Stimulated activated CD8-positive, alpha-beta memory T cell treated with anti-CD3 and anti-CD28 coated beads, Interleukin-4, amount 100 ng/mL, for 48 hours (primary cell): ENCODE results near the gene GREM2.

Experiments used
- DNase-seq: peaks from one replicate; pipeline ENCODE4 v3.0.0-alpha.2; 2020

Gene GREM2

DNA sequence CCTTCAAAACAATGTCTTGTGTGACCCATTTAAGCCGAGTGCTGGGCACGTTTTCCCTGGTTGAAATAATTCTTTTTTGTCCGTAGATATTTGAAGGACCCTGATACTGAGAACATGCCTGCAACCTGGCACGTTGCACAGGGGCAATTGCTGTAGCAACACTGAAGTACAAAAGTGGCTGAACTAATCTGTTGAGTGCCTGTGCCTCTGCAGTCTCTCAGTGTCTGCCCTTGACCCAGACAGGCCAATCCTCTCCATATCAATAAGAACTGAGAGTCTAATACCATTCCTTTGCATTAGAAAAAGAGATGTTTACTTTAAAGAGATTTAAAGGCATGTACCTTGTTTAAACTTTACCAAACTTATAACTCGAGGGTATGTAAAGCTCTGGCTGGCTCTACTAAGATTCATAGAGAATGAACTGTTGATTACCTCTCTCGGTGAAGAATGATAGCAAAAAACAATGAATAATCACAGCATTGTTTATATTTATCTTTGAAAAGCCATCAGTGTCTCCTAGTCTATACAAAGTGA, 2.4 kb downstream of the GREM2 start:
- DNase-seq: no peak

DNA sequence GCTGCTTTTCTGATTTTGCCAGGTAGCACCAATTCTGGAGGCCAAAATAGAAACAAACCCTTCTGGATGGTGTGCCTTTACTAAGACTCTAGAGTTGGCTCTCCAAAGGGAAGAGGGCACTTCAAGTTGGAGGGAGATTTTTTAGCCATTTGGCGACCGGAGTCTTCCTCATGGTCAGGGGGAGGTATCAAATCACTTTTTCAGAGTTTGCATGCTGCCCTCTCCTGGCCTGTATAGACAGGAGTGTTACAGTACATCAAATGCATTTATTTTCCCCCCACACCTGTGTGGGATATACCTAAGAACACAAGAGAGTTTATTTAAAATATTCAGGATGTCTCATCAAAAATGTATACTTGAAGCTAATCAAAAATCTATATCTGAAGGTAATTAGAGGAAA, 3.2 kb downstream of the GREM2 start:
- DNase-seq: no peak

DNA sequence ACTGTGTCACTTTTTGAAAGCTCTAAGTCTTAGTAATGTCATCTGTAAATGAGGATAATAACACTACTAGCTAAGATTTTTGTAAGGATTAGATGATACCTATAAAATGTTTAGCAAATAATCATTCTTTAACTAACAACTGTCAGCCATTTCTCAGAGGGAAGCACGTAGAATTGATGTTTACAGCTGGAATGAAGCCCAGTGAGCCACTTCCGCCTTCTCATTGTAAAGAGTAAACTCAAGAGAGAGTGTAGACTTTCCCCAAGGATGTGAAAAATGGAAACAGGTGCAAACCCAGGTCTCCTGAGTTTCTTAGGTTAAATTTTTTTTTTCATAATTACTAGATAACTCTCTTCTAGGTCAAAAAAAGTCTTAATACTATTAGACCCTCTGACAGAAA, 4.9 kb downstream of the GREM2 start:
- no peak for DNase-seq

DNA sequence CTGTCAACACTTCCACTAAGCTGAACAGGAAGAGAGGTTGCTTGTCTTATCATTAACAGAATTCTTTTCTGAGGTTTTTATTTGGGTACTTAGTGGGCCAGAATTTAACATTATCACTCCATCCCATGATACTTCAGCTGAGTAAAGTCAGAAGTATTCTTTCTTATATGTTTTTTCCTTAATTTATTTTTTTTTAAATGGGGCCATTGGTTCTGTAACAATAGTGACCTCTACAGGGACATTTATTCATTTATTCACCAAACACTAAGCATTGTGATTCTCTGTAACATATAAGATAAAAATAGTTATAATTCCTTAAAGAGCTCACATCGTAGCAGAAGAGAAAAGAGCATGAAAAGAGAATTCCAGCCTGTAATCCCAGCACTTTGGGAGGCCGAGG, 9.8 kb downstream of the GREM2 start:
- DNase-seq: no peak

DNA sequence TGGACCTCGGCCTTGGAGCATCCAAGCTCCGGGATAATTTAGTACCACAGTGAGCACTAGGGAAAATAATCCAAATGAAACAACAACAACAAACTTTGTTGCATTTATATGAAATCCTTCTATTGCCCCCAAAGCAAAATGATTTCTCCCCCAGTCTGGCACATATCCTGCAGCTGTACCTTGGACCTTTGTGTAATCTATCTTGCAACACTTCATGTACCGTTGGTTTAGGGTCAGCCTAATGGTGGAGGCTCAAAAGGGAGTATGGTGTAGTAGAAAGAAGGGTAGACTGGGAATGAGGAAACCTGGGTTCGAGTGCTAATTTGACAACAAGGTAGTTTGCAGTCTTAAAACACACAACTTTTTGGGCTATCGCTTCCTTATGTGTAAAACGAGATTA, 12.1 kb downstream of the GREM2 start:
- DNase-seq: no peak

DNA sequence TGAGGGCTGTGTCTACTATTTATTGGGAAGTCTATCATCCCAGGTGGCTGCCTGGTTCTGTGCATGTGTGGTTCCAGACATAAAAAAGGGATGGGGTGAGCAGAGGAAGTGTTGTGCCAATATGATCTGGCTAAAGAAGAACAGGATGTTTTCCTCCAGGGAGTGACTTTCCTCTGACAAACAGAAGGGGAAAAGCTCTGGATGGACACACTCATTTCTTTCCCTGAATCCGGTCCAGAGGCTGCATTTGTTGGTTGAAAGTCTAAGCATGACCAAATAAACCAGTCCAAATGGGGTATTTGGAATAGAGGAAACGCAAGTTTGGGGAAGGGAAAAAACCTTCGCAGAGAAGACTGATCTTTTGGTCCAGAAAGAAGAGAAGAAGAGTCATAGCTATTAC, 12.7 kb downstream of the GREM2 start:
- no peak for DNase-seq

DNA sequence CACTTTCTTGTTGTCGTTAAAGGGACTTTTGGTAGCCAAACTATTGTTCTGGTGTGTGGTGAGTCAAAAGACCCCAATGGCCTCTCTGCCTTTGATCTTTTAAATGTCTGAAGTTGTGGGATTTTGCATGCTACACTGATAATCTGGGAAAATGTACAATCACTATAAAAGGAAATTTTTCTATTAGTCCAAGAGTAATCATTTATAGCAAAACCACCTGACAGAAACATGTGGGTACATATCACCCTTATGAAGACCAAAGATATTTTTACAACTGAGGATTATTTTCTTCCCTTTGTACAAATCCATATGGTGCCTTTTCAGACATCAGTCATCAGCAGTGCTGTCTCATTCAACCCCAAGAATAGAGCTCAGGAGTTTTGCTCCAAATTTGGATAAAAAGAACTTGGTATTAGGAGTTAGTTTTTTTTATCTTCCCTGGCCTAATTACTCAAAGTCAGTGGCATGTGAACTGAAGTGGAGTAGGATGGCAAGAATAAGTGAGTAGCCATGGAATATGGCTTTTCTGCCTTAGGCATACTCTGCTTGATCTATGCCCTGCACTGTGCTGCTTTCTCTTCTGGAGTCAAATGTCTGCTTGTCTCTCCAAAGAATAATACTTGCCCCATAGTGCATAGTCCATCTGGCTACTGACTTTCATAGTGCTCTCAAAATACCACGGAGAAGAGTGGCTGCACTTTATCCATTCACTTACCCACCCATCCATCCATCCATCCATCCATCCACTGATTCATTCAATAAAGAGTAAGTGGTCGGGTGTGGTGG, 13.5 kb downstream of the GREM2 start:
- no peak for DNase-seq

DNA sequence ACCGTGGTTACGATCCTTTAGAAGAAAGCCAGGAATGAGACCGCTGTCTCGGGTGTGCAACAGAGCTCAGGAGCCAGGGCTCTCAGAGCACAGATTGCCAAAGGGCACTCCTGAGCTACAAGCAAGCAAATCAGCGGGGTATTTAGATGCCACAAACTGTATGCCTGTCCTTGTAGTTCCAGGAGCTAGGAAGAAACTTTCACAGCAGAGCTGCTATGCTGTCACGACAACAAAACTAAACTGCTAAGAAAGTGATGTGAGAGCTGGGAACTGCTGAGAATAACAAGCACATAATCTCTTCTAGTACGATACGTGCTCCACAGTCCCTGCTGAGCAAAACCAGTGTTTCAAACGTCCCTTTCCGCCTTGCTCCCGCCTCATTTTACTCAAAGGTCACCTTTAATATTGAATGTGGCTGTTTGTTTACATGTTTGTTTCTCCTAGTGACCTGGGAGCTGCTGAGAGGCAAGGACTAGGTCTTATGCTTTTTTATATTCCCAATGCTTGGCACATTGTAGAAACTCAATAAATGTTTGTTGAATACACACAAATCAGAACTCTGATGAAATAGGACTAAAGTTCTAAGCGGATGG, 14.7 kb downstream of the GREM2 start:
- DNase-seq: no peak

DNA sequence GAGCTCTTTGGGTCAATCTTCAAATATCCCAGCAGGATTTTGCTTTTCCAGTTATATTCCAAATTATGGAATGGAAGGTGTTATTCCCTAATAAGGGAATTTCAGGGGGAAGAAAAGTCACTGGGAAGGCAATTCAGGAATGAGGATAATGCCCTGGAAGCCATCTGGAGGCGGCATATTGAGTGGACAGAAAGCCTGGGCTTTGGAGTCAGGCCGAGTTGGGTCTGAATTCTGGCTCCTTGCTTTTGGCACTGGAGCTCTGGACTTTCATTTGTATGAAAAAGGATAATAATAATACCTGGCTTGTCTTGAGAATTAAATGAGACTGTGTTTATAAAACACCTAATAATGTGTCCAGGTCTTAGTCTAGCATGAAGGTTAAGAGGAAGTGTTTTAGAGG, 16.5 kb downstream of the GREM2 start:
- no peak for DNase-seq

DNA sequence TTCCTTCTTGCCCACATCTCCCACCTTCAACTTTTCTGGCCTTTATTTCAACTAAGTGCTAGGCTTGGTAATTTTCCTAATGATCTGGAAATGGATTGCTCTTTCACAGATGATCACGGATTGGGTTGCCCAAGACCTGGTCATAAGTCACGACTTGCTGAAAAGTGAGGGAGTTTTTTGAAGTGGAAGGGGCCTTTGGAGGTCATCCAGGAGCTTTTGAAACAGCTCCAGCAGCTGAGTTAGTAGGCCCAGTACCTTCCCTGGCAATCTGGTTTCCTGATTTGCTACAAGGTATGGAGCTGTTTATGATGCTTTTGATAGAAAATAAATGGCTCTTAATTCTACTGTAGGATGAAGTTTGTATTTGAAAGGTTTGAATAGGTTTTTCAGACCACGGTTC, 20.4 kb downstream of the GREM2 start:
- no peak for DNase-seq

DNA sequence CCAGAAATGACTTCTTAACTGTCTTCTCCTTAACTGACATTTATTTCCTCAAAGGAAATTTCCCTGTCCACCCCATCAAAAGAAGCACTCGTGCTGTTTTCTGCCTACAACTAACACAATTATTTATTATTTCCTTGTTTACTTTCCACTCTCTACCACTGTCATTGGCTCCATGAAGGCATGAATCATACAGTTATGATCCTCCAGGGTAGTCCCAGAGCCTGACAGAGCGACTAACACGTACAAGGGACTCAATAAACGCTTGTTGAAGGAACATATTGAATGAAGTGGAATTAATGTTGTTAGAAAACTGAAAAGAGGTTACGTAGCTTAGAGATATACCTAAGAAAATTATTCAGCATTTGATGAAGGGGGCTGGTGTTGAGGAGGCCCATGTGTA, 20.9 kb downstream of the GREM2 start:
- no peak for DNase-seq

DNA sequence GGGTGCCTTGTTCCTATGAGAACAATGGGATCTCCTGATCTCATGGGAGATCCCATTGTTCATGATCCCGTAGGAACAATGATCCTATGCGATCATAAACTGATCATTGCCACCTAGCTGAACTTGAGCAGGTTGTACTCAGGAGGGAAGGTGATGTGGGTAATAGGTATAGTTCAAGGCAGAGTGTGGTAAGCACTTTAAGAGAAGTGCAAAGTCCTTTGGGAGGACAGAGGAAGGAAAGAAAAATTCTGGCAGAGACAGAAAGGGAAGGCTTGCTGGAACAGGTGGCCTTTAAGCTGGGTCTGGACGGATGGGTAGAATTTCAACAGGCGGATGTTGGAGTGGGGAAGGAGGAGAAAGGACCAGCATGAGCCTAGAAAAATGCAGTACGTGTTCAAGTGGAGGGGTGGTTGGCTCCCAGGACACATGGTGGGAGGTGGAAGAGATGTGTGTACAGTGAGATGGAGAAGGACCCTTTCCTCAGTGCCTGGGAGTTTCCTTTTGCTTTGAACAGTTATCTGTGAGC, 22.3 kb downstream of the GREM2 start:
- DNase-seq: no peak

DNA sequence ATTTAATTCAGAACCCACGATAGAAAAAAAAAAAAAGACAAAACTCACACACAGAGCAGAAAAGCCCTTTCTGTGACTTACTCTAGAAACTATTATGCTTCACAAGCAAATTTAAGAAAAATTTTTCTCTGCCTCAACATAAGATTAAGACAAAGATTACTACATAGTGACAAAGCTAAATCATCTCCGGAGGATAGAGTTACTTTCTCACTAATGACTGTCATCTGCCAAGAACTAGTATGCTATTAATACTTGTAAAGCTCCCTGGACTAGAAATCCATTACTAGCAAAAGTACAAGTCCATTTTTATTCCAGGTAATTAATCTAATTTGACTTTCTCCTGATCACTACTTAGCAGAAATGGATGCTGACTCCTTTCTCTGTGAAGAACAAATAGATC, 25.9 kb downstream of the GREM2 start:
- no peak for DNase-seq

DNA sequence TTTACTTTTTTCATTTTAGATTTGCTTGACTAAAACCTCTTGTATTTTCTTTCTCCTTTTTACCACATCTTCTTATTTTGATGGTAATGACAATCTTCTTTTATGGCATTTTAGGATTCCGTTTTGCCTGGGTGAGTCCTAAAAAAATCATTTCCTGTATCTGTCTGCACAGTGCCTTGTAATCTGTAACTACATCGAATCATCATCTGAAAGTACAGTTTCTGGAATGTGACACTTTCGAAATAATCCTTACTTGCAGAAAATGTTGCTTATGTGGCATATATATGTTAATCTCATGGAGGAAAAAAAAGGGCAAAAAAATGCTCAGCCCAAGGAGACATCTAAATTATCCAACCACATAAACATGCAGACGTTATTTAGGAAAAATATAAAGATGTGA, 29.0 kb downstream of the GREM2 start:
- DNase-seq: no peak

DNA sequence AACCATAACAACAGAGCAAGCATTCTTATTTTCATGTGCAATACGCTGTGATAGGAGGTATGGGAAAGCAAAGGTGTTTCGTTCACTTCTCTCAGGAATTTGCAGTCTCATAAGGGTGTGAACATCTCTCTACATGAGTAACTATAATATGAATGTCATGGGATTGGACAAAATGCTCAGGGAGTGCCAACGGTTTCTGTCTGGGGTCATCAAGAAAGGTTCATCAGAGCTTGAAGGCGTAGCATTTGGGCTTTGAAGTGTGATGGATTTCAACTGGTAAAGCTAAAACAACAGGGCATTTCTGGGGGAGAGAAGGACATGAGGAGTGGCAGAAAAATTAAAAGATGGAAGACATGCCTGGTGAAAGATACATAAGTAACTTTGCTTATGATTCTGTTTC, 32.4 kb downstream of the GREM2 start:
- no peak for DNase-seq

DNA sequence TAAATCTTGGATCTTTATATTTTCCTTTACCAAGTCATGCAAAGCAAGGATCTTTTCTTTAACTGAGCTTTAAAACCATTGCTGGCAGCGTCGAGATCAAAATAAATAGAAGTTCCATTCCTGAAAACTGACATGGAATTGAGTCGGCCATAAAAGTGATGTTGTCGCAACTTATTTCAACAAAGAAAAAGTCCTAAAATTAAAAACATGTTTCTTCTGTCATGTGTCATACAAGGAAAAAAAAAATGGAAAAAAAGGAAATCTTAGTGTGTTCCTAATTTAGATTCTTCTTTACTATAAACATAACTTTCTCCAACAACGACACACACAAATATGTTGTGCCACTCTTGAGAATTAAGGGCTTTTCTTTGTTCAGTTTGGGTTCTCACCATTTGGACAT, 34.9 kb downstream of the GREM2 start:
- no peak for DNase-seq

DNA sequence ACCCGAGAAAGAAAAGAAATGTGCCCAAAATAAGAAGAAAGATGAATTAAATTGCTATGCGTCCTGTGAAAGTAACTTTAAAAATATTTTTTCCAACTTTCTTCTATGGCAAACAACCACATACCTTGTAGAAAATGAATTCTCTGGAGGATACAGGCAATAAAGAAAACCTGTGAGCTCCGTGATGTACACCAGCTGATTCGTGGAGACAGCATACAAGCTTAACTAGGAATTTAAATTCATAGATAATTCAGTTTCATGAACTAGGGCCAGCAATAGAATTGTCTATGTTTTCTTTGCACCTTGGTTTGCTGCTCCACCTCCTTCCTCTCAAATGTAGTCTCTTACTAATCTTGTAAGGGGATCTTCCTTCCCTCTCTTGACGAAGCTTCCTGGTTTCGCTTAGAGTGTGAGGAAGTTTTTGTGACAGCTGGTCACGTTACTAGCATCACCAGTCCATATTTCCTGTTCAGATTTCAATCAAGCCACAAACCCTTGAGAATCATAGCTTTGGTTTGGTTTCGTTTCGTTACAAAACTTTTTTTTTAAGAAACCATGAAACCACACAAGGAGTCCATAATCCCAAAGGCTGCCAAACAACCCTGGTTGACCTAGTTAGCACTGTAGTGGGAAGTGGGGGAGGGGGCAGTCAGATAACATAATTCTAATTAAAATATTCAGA, 35.8 kb downstream of the GREM2 start:
- peak; percentile 24 for DNase-seq

DNA sequence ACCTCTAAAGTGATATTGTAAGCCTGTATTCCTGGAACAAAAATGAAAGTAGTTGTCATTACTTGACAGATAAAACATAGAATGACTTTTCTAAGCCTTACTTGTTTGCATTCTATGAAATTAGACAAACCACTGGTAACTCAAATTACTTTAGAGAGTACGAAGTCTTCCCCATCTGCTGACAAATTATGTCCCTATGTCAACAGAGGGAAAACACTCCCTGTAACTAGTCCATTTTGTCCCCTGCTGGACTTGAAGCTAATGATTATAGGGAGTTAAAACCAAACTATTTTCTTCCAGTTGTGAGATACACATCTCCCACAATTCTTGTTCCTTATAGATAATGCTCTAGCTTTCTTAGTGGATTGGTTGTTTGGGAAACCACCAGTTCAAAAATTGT, 39.6 kb downstream of the GREM2 start:
- no peak for DNase-seq

DNA sequence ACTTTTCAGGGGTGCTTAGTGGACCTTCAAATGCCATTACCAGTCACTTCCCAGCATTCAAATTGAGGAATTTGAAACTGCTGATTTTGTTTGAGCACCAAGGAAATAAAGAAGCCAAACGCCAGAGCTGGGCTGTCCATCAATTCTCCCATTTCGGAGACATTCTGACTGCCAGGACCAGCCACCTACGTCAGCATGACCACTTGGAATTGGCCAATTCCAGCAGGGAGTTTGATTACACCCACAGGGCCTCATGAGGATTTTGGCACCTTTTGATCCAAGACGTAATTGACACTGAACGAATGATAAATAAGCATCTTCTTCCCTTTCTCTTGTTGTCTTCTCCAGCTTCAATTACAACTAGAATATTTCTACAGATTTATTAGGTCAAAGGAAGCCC, 40.2 kb downstream of the GREM2 start:
- DNase-seq: no peak

DNA sequence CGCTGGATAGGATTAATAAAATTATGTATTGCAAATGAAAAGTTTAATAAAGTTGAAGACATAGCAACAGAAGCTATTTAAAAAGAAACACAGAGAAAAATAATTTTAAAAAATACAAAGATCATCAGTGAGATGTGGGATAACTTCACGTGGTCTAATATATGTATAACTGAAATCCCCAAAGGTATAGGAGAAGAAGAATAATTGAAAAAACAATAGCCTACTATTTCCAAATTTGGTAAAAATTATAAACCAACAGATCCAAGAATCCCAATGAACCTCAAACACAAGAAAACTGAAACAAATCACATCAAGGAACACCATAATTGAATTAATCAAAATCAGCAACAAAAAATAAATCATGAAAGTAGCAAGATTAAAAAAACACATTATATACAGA, 44.9 kb downstream of the GREM2 start:
- no peak for DNase-seq

DNA sequence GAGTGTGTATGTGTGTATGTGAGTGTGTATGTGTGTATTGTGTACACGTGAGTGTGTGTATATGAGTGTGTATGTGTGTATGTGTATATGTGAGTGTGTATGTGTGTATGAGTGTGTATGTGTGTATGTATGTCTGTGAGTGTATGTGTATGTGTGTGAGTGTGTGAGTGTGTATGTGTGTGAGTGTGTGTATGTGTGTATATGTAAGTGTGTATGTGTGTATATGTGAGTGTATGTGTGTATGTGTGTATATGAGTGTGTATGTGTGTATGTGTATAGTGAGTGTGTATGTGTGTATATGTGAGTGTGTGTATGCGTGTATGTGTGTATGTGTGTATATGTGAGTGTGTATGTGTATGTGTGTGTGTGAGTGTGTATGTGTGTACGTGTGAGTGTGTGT, 49.2 kb downstream of the GREM2 start:
- DNase-seq: no peak

DNA sequence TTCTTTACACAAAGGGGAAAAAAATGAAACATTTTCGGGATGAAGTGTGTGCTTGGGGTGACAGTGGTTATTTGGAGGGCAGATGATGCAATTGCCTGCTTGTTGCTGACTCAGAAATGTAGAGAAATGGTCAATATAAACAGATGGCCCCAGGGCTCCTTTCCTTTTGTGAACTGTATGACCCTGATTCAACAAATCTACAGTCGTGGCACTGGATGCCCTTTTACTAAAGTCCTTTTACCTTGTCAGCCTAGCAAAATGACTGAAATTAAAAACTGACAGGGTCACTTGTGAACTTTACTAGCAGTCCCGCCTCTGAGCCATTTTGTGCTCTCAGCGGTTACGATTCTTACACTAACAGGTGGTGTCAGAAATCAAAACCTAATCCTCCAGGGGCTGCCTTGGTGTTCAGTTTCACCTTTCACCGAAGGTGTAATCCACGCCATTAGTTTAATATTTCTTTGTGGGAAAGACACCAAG, 49.8 kb downstream of the GREM2 start:
- no peak for DNase-seq

DNA sequence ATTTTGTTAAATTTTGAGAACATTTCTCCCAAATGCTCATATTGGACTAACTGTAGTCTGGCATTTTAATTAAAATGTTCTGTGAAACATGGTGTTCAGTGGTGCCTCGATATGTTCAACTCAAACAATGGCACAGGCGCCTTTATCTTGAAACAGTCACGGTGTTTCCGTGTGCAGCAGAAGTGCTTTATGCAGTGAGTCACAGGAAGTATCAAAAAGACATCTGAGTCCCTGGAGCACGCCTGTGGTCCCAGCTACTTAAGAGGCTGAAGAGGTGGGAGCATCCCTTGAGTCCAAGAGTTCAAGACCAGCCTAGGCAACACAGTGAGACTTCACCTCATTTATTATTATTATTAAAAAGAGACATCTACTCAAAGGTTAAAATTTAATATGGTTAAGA, 52.2 kb downstream of the GREM2 start:
- no peak for DNase-seq

DNA sequence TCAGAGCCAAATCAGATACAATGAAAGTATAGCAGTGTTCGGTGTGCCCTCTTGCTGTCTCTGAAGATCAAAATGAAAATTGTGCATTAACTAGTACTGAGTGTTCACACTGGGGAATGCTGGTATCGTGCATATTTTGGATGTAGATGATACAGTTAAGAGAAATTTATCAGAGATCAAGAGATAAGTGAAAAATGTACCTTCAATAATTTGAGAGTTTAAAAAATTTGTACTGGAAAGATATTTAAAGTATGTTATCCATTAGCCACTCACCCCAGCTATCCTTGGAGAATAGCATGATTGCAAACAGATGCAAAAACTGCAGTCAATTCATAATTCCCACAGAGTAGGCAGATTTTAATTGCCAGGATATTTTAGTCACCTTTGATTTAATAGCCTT, 56.4 kb downstream of the GREM2 start:
- no peak for DNase-seq
